ENCODE measurements around the gene ERVFRD-1.
A peak's percentile ranks its signal among the peaks of the same experiment; 100 is the strongest.

The ERVFRD-1 gene, protein sequence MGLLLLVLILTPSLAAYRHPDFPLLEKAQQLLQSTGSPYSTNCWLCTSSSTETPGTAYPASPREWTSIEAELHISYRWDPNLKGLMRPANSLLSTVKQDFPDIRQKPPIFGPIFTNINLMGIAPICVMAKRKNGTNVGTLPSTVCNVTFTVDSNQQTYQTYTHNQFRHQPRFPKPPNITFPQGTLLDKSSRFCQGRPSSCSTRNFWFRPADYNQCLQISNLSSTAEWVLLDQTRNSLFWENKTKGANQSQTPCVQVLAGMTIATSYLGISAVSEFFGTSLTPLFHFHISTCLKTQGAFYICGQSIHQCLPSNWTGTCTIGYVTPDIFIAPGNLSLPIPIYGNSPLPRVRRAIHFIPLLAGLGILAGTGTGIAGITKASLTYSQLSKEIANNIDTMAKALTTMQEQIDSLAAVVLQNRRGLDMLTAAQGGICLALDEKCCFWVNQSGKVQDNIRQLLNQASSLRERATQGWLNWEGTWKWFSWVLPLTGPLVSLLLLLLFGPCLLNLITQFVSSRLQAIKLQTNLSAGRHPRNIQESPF

DNA sequence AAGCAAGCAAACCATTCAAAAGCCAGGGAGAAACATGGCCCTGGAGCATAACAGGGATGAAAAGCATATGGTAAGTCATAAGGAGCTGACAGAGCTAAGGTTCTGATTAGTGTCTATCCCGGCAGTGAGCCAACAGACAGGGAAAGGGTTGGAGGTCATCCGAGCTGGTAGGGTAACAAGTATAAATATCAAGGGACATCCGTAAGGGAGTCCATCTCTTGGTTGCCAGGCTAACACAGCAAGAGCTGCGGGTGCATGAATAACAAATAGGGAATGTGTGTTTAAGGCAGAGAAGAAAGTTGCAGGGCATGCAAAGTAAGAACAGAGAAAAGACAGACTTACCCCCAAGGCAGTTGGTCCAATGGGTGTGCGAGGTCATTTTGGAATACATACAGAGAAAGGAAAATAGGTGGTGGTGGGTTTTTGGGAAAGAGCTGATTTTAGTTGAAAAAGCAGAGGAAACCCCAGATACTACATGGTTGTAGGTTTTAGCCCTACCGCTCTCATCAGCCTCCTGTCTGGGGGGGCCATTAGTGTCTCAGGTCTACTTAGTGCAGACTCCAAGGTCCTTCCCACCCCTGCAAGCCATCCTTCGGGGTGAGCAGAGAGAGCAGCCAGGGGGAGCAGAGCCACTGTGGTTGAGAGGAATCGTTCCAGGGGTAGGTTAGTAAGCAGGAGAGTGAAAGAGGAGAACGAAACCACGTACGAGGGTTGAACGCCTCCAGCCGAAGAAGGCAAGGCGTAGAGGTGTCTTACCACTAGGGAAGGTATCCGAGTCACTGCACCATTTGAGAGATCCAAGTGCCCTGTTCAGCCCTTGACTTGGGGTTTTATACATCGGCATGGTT, at the start of gene ERVFRD-1:
TSS of gene ERVFRD-1 (minus strand) at position 805 of the 848 bp plus-strand sequence. CDS start 6,415 bp downstream, outside the sequence.
- peak within 1 kb of the TSS; percentile 22 for H3K27ac ChIP-seq
- TF ChIP-seq, protein P1, sequence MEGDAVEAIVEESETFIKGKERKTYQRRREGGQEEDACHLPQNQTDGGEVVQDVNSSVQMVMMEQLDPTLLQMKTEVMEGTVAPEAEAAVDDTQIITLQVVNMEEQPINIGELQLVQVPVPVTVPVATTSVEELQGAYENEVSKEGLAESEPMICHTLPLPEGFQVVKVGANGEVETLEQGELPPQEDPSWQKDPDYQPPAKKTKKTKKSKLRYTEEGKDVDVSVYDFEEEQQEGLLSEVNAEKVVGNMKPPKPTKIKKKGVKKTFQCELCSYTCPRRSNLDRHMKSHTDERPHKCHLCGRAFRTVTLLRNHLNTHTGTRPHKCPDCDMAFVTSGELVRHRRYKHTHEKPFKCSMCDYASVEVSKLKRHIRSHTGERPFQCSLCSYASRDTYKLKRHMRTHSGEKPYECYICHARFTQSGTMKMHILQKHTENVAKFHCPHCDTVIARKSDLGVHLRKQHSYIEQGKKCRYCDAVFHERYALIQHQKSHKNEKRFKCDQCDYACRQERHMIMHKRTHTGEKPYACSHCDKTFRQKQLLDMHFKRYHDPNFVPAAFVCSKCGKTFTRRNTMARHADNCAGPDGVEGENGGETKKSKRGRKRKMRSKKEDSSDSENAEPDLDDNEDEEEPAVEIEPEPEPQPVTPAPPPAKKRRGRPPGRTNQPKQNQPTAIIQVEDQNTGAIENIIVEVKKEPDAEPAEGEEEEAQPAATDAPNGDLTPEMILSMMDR (conservative IDR thresholded peaks at IDR 0.05) = no peak
- TF ChIP-seq ZFX (IDR thresholded peaks at IDR 0.05) = no peak

DNA sequence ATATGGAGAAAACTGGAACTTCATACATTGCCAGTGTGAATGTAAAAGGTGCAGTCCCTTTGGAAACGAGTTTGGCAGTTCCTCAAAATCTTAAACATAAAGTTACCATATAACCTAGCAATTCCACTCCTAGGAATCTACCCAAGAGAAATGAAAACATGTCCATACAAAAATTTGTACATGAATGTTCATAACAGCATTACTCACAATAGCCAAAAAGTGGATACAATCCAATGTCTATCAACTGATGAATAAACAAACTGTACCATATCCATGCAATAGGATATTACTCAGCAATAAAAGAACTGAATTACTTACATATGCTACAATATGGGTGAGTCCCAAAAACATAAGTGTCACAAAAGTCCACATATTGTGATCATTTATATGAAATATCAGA, 48.7 kb upstream of the ERVFRD-1 start:
- no peak overlapping the region for H3K27ac ChIP-seq

DNA sequence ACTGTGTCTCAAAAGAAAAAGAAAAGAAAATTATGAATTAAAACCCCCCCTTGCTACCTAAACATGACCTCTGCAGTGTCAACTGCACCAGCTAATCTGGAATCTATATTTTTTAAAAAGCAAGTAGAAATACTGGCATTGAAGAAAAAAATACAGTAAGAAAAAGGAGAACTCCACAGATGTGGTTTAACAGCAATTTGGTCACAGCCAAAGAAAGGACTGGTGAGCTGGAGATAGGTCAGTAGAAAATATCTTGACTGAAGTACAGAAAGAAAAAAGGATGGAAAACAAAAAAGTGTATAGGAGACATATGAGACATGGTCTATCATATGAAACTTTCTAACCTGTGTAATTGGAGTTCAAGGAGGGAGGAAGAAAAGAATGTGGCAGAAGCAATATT, 44.1 kb upstream of the ERVFRD-1 start:
- TF ChIP-seq, protein P1 (conservative IDR thresholded peaks at IDR 0.05) = no peak
- TF ChIP-seq ZFX (IDR thresholded peaks at IDR 0.05) = no peak
- H3K27ac ChIP-seq = no peak overlapping the region

More for the DNA sequence above, 48.7 kb upstream of the ERVFRD-1 start:
- TF ChIP-seq, protein P1 (conservative IDR thresholded peaks at IDR 0.05) = no peak
- no peak for TF ChIP-seq ZFX (IDR thresholded peaks at IDR 0.05)

DNA sequence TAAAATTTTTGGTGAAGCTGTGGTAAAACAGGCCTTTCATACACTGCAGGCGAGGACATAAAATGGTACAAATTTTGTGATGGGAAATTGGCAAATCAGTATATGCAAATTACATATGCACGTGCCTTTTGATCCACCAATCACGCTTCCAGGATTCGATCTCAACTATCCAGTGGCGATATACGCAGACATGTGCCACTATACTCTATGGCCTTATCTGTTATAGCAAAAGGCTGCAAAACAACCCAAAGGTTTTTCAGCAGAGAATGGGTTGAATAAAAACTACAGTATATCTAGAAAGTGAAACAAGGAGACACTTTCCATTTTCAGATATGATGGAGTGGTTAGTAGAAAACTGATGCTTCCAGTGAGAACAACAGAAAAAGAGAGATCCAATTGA, 41.9 kb upstream of the ERVFRD-1 start:
- TF ChIP-seq, protein P1 (conservative IDR thresholded peaks at IDR 0.05) = no peak
- no peak for TF ChIP-seq ZFX (IDR thresholded peaks at IDR 0.05)
- no peak overlapping the region for H3K27ac ChIP-seq

DNA sequence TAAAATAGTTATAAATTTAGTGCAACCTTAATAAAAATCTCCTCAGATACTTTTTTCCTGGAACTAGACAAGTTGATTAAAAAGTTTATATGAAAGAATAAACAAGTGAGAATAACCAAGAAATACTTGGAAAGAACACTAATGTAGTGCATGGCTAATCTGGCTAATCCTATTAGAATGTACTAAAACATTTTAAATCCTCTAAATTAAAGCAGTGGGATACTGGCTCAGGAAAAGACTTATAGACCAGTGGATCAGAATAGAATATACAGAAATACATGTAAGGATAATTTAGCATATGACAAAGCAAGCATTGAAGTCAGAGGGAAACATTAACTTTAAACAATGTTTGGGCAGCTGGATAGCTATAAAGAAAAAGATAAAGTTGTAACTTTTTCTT, 41.1 kb upstream of the ERVFRD-1 start:
- no peak overlapping the region for H3K27ac ChIP-seq
- TF ChIP-seq, protein P1 (conservative IDR thresholded peaks at IDR 0.05) = no peak
- TF ChIP-seq ZFX (IDR thresholded peaks at IDR 0.05) = no peak

DNA sequence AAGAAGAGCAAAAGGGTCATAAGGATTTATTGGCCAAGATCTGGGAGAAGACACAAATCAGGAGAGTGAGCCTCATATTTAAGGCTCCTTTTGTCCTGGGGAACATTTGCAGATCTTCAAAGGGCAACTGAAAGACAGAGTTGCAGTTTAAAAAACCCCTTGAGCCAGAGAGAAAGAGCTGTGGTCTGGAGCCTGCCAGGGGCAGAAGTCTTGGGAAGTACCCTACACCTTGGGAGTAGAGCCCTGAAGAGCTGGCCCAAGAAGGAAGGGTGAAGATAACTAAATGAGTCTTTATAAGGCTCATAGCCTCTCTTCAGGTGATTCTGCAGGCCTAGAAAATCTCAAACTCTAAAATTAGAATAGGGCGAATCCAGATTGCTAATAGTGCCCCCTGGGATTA, 40.0 kb upstream of the ERVFRD-1 start:
- no peak overlapping the region for H3K27ac ChIP-seq
- TF ChIP-seq ZFX (IDR thresholded peaks at IDR 0.05) = no peak
- TF ChIP-seq, protein P1 (conservative IDR thresholded peaks at IDR 0.05) = no peak

Measured in C4-2B (cell line).